ENCODE data around the gene ITGA3. TPM values are rescaled to one million over a fixed set of nuclear protein-coding genes. Genes with fewer than 3 reads are reported as not detected.

ITGA3 gene
- total and polyA plus RNA-seq, 2 of the 13 experiments (the other 11 are each of a cell fraction or from before 2014, with no cell fraction given) = 0.48 to 0.69 TPM

GRCh38 chr17:50094753-50095619, 39.1 kb downstream of the ITGA3 start, which contains the start of gene PDK2 (continued):
- TF ChIP-seq AHDC1 (CRISPR knock-in tag; IDR thresholded peaks at IDR 0.05; ENCODE audit: borderline replicate concordance) = 0 out of 2 replicates have a peak, but pooled peaks have one; percentile 17
- peak; percentile 90 for TF ChIP-seq ZBED4 (CRISPR knock-in tag; IDR thresholded peaks at IDR 0.05; ENCODE audit: borderline replicate concordance)
- TF ChIP-seq STAT5B (CRISPR knock-in tag; IDR thresholded peaks at IDR 0.05) = 0 out of 2 replicates have a peak, but pooled peaks have one; percentile 31
- TF ChIP-seq NFE2 (CRISPR knock-in tag; IDR thresholded peaks at IDR 0.05) = 0 out of 2 replicates have a peak, but pooled peaks have one; percentile 21
- TF ChIP-seq WIZ (CRISPR knock-in tag; IDR thresholded peaks at IDR 0.05) = peak; percentile 76
- TF ChIP-seq PAWR (CRISPR knock-in tag; IDR thresholded peaks at IDR 0.05; ENCODE audit: borderline replicate concordance) = 0 out of 2 replicates have a peak, but pooled peaks have one; percentile 57
- TF ChIP-seq THRA (CRISPR knock-in tag; IDR thresholded peaks at IDR 0.05; ENCODE audit: borderline replicate concordance) = peak; percentile 59
- TF ChIP-seq RBM39 (IDR thresholded peaks at IDR 0.05; ENCODE audit: low read depth, low read length, poor library complexity, severe bottlenecking) = peak; percentile 43
- peak; percentile 13; the same call in 1 of the 2 replicates for TF ChIP-seq HNF4A (CRISPR knock-in tag; IDR thresholded peaks at IDR 0.05)
- no peak for TF ChIP-seq ZUFSP (CRISPR knock-in tag; IDR thresholded peaks at IDR 0.05; ENCODE audit: borderline replicate concordance)
- TF ChIP-seq ZNF205 (CRISPR knock-in tag; IDR thresholded peaks at IDR 0.05) = 0 out of 2 replicates have a peak, but pooled peaks have one; percentile 55
- TF ChIP-seq ZNF775 (CRISPR knock-in tag; IDR thresholded peaks at IDR 0.05; ENCODE audit: borderline replicate concordance) = peak; percentile 22; the same call in 1 of the 2 replicates
- TF ChIP-seq JARID2 (CRISPR knock-in tag; IDR thresholded peaks at IDR 0.05; ENCODE audit: insufficient replicate concordance) = peak; percentile 66
